Effector CD4-positive, alpha-beta T cell (primary cell): ENCODE measurements around the gene LCTL.
A peak's percentile ranks its signal among the peaks of the same experiment; 100 is the strongest.
"Not testable (repeated sequence)": the region's sequence is repeated elsewhere in the genome, so short reads cannot be mapped to it uniquely, and the experiment has no call there.

Experiments
- DNase-seq: peaks from one replicate; pipeline ENCODE4 v3.0.0-alpha.2; 2020

Gene LCTL

DNA sequence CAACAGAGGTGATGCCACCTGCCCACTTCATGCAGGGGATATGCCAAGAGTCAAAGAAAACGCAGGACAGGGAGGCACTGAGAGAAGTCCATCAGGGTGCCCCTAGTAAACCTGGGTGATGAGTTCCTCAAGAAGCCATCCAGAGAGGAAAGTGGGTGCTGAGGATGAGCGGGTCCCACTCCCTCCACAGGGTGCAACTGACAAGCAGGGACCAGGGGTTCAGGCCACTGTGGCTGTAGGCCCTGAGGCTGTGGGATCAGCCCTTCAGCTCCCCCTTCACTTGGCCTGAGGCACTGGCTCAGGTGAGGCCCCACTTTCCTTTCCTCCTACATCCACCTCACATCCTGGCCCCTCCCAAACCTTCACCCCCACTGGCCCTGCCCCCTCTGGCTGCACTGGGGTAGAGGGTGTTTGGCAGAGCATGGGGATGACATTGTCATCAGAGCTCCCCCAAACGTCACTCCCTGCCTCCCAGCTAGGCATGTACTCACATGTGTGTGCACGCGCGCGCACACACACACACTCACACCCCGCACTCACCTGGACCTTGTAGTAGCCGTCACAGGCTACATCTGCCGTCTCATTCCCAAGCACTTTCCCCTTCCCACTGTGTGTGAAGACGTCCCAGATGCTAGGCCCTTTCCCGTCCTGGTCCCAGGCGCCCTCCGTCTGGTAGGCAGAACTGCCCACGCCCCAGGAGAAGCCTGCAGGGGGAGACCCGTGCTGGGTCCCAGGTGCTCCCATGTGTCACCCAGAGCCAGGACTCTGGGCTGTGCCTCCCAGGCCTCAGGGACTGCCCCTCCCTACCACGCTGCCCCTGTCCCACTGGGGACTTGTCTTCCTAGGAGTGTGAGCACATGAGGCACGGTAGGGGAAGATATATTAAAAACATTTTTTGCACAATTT lies 1.4 kb downstream of the LCTL start:
- DNase-seq, result no peak

- no peak for DNase-seq
Measured at GRCh38 chr15:66563566-66564110, 2.2 kb downstream of the LCTL start.

- no peak for DNase-seq
Measured at GRCh38 chr15:66563126-66563525, 2.7 kb downstream of the LCTL start.

DNA sequence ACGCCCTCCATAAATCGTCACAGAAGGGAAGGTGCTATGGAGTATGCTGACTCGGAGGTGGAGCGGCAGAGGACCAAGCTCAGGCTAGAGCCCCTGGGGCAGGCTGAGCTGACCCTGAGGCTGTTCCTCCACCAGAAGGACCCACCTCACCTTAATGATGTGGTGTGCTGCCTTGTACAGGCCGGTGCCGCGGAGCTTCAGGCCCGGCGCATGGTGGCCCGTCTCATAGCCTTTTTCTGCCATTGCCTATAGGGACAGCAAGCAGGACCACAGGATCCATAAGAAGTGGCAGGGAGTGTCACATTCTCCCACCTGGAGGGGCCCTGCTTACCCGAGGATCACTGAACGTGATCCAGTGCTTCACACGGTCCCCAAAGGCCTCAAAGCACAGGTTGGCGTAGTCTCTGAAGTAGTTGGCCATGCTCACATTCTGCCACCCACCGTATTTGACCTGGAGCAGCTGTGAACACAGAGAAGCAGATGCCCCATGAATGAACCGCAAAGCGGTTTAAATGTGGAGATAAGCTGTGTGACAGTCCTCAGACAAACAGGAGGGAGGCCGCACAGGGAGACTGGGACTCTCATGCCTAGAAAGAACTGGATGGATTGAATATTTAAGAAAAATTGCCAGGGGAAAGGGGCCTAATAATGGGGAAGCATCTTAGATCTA lies 4.8 kb downstream of the LCTL start:
- DNase-seq, result no peak

DNA sequence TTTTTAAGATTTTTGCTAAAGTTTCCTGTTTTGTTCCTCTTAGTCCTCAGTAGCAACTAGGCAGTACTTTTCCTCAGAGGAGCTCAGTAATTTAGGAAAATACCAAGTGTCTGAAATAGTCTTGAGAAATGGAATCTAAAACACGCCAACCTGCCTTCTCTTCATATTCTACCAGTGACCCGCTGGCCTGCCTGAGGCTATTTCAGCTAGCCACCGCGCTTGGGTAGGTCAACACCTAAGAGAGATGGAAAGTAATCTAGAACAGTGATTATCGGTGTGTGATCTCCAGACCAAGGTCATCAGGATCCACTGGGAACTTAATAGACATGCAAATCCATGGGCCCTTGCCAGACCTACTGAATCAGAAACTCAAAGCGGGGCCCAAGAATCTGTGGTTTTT lies 7.5 kb downstream of the LCTL start:
- DNase-seq, result no peak

- DNase-seq, result no peak
Measured at GRCh38 chr15:66555685-66556084, 10.1 kb downstream of the LCTL start.

GRCh38 chr15:66545255-66545654 lies 20.5 kb downstream of the LCTL start:
- no peak for DNase-seq

GRCh38 chr15:66542896-66543295 lies 22.9 kb downstream of the LCTL start:
- DNase-seq, result no peak

GRCh38 chr15:66535056-66535455 lies 30.7 kb downstream of the LCTL start:
- DNase-seq, result no peak

DNA sequence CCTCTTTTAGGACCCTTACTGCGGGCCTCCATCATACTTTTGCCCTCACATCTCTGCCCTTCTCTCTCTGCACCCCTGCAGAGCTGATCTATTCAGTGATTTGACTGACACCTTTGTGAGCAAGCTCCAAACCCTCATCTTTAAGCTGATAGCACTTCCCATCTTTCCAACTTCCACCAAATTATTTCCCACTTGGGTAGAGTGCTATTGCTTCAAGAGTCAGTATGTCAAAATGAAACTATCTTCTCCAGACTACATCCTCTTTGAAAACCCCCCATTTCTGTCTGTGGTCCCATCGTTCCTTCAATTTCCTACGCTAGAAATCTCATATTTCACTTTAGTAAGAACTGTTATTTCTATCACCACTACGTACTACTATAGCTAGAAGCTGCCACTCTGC lies 41.0 kb downstream of the LCTL start:
- DNase-seq, result no peak

- no peak for DNase-seq
Measured at GRCh38 chr15:66523926-66524325, 41.9 kb downstream of the LCTL start.

DNA sequence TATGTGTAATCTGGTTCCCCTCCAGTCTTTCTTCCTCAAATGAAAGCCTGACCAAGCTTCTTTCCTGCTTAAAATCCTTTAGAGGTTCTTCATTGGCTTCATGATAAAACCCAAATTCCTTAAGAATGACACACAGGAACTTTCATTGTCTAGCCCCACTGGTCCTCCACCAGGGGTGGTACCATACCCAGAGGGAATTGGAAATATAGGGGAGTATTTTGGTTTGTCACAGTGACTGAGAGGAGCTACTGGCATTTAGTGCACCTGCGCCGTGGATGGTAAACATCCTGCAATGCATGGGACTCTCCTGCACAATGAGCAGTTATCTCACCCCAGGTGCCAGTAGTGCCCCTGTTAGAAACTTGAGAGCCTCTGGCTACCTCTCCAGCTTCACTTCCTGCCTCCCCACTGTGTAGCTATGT lies 49.9 kb downstream of the LCTL start:
- no peak for DNase-seq

DNA sequence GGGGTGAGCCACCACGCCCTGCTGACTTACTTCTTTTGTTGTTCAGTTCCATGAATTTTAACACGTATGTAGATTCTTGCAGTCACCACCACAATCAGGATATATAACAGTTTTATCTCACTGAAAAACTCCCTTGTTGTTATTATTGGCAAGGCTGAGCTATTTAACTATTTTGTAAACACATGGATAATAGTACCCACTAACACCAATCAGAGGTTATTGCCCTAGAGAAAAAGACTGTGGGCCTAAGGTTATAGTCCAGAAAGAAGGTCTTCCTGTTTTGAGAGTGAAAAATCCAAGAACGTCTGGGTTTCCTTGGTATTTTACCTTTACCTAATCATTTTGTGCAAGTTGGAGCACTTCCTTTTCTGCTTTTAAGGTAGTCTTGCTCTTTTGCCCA lies 51.2 kb downstream of the LCTL start:
- no peak for DNase-seq

- no peak for DNase-seq
Measured at GRCh38 chr15:66508293-66508883, 57.4 kb downstream of the LCTL start.

GRCh38 chr15:66505818-66506217 lies 60.0 kb downstream of the LCTL start:
- DNase-seq, result no peak

DNA sequence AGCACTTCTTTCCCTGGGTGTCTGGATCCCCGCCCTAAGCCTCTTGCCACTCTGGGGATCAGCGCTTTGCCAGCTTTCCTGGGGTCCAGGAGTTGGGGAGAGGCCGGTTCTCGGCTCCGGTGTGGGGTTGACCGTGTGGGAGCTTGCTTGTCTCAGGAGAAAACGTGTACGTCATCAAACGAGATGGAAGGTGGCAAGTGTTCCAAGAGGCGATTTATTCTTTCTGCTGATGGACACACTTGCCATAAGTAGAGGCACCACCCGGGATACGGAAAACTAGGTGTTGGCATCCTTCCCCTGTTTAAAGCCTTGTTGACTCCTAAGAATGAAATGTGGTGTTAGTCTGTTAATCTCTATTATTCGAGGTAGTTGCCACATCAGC lies 60.4 kb downstream of the LCTL start:
- DNase-seq, result no peak

DNA sequence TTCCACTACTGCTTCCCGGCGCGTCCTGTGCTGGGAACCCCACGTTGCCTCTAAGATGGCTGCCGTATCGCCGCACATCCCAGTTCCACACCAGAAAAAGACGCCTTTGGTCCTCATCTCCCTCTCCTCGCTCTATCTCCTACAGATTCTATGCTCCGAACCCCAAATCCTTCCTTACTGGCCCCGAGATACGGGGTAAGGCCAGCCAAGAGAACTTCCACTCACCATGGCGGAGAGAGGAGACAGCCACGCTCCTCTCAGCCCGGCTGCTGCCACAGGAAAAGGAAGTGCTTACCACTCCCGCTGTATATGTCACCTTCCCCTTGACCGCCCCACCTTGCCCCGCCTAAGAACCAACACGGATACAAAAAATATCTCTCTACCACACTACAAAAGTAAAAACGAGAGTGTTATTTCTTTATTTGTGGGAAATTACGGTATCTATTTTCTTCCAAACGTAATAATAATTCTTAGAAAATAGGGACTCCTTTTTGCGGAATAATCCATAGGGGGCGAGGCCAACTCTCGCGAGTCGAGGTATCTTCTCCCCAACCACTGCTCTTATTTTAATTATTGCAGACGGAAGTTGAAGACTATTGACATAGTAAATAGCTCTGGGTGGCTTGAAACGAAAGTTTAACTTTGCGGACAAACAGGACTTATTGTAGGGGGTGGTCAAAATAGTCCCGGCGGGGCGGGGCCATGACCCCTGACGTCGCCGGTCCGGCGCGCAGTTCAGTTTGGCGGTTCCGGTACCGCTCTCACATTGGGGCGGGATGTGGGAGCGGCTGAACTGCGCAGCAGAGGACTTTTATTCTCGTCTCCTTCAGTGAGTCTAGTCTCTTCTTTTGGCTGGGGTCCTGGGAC lies 61.0 kb downstream of the LCTL start, which contains the start of the genes RPL4 and ZWILCH:
Gene RPL4, minus strand, starts transcription at position 293 of the 867 bp plus-strand sequence. Its CDS starts 65 bp downstream, at position 228.
Gene ZWILCH, plus strand, starts transcription at position 764 of the 867 bp plus-strand sequence. Its CDS starts 13 bp downstream, at position 777.
- peak; percentile 78 for DNase-seq

GRCh38 chr15:66503780-66504562 lies 61.8 kb downstream of the LCTL start:
- no peak for DNase-seq

DNA sequence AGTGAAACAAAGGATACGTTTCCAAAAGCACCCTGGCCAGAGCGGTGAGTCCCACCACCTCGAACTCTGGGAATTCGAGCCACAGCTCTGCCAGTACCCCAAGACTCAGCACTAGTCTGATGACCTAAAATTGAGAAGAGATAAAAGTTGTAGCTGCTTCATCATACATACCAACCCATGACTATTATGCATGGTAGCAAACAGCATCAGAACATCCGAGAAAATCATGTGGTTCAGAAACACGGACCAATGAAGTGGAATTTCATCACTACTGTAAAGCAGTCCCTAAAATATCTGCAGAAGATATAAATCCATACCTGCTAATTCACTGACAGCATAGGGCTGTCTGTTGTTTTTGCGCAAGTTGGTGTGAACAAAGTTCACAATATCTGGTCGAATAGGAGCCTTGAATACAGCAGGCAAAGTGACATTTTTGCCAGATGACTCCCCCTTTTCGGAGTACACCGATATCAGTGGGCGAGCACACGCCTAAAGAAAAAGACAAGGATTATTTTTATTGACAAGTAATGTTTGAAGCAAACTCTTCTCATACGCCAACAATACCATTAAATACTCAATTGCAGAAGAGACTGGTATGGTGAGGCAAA lies 62.7 kb downstream of the LCTL start:
- not testable (repeated sequence) for DNase-seq

DNA sequence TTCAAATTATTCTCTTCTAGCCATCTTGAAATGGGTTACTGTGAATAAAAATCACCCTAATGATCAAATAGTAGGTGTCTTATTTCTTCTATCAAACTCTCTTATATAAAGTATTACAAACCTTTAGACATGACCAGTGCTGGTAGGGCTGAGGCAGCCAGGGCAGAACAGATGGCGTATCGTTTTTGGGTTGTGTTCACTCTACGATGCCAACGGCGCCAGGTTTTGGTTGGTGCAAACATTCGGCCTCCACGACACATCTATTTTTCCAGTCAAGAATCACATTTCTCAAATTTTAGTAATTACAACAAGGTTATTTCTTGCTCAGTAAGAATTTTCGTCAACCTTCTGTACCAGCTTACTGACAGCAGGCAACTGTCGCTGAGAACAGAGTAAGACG lies 63.3 kb downstream of the LCTL start:
- DNase-seq, result no peak

- DNase-seq, result not testable (repeated sequence)
Measured at GRCh38 chr15:66500346-66500745, 65.5 kb downstream of the LCTL start.
